ACHN (cell line): ENCODE results near the gene KCND2.
A peak's percentile ranks its signal among the peaks of the same experiment; 100 is the strongest.

Source experiments
- DNase-seq: peaks from one replicate; pipeline ENCODE4 v3.0.0-alpha.2; 2015
- in situ Hi-C: cut with HindIII; loops from 2 replicates; pipeline ENCODE4 v1.10.0; 2017; ENCODE audit warnings: low sequenced_read_pairs, low pct_ligation_motif_present, low pct_unique_long_range_greater_than_20kb

The KCND2 gene

GRCh38 chr7:120714945-120715344, 442.0 kb downstream of the KCND2 start:
- in situ Hi-C loops = no loop called here
- DNase-seq = peak; percentile 40

DNA sequence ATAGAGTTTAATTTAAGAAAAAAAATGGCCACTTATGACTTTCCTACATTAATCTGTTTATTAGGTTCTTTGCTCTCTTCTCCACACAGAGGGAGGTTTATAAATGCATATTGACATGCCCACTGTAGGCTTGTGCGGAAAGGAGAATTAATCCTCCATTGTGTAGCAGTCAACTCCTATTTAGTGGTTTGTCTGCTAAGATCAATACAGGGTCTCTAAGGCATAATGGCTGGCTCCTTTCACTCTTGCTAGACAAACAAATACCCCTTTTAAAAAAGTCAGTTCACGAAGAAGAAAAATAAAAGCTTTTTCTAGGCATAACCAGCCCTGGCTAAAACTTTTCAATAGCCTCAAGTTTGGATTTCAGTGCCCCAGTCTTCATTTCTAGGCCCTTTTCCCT, 443.3 kb downstream of the KCND2 start:
- in situ Hi-C loops = no loop called here
- DNase-seq = no peak

GRCh38 chr7:120717166-120717565, 444.2 kb downstream of the KCND2 start:
- in situ Hi-C loops = no loop called here
- no peak for DNase-seq

DNA sequence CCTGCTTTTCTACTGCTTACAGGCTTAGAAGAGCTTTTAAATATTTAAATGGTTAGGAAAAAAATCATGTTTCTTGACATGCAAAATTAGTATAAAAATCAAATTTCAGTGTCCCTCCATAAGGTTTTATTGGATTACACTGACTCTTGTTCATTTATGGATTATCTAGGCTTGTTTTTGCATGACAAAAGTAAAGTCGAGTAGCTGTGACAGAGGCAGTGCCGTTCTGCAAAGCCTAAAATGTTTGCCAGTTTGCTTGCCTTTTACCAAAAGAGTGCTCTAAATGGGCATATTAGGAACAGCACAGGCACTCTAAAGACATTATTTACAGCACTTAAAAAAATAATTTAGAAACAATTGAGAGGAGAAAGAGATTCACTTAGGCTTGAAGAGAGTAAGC, 445.4 kb downstream of the KCND2 start:
- in situ Hi-C loops = no loop called here
- DNase-seq = no peak

GRCh38 chr7:120720317-120720716, 447.3 kb downstream of the KCND2 start:
- in situ Hi-C loops = no loop called here
- DNase-seq = no peak

DNA sequence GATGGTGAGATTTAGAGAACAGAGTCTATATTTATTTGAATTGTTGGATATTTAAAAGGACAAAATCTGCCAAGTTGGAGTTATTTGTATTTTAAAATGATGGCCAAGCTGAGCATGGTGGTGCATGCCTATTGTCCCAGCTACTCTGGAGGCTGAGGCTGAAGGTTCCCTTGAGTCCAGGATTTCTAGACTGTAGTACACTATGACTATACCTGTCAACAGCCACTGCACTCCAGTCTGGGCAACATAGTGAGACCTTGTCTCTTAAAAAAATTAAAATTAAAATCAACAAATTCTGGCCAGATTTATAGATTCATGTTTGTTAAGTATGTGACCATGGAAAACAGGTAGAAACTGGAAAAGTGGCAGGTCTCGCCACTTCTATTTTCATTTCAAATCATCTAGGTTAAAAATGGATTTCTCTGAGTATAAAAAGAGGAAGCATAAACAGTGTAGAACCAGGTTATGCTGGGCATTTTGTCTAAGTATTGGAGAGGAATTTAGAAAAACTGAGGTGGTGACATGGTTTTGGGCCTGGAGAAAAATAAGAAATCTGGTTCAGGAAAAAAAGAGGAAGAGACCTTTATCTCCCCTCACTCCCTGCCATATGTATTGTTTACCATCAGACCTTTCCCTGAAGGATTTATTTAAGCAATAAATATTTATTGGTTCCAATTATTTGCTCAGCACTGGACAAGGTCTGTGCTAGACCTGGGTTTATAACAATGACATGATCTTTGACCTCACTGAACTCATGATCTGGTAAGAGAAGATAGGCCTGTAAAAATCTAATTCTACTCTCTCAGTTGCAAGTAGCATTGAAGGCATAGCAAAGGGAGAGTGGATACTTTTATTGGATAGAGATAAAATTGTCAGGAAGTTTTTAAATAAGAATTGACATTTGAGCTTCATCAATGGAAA, 450.8 kb downstream of the KCND2 start:
- in situ Hi-C loops = no loop called here
- no peak for DNase-seq

- in situ Hi-C loops = no loop called here
- DNase-seq = no peak
These were observed 451.5 kb downstream of the KCND2 start for GRCh38 chr7:120724448-120724847.

DNA sequence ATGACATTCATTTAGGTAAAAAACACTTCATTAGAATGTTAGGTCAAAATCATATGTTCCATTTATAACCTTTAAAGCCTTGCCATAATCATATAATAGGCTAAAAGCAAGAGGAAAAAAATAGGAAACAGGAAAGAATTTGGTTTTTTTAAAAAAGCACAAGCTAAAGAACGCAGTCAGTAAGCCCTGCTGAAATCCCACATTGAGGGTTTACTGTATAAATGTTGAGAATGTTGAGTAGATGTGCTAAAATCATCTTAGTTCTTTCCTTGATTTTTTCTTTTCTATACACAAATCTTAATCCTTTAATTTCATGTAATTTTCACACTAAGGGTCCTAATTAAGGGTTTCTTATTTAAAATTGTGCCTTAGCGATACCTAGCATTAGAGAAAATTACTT, 452.0 kb downstream of the KCND2 start:
- no peak for DNase-seq
- in situ Hi-C loops = no loop called here

- peak; percentile 74 for DNase-seq
- in situ Hi-C loops = no loop called here
These were observed 452.5 kb downstream of the KCND2 start for GRCh38 chr7:120725376-120726039.

DNA sequence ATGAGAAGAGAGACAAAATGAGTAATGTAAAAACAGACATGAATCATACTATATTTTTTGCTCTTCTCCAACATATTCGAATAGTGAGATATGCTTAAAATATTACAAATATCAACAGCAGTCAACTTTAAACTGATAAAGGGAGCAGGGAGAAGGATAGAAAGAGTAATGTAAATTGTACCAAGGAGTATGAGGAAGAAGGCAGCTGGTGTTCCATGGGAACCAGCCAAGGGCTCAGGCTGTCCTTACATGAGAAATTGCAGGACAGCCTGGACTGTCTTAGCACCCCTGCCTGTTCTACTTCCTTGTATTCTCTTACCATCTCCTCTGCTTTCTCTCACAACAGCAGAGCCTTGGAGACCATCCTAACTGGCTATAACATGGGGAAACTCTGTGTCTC, 456.3 kb downstream of the KCND2 start:
- DNase-seq = no peak
- in situ Hi-C loops = no loop called here

DNA sequence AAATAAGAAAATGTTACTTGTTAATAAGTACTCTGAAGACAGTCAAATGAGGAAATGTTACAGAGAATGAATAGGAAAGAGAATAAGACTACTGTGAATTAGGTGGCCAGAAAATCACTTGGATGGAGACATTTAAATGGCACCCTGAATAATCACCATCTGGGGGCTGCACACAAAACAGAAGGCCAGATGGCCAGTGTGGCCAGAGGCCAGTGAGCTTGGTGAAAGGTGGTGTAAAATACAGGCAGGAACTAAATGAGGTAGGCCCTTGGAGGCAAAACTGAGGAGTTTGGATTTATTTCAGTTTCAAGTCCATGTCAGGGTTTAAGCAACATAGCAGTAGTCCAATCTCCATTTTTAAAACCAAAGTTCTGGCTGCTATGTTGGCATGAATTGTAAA, 458.3 kb downstream of the KCND2 start:
- in situ Hi-C loops = no loop called here
- no peak for DNase-seq

DNA sequence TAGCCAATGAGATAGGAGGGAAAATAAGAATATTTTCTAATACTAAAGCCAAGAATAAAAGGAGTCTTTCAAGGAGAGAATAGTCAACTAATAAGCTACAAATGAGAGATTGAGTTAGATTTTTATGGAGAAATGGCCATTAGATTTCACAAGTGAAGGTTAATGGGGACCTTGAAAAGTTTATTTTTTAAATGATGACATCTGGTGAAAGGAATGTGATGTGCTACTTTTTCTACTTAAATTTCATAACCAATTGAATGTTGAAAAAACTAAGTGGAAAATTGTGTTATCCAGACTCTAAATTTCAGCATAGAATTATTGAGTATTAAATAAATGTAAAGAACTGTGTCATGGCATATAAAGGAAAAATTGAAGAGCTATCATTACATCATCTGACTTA, 459.3 kb downstream of the KCND2 start:
- in situ Hi-C loops = no loop called here
- DNase-seq = no peak

DNA sequence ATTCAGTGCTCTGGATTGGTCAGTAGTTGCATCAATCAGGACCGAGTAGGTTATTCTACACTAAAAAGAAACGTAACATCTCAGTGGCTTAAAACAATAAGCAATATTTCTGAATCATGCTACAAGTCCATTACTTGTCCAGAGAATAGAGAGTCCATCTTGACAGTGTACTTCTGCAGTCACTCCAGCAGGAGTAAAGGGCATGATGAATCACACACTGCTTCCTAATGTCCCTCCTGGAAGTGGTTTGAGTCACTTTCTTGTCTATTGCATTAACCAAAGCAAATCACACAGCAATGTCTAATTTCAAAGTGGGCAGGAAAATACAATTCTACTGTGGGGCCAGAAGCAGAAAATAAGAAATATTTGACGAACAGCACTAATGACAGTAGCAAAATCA, 460.2 kb downstream of the KCND2 start:
- DNase-seq = peak; percentile 82
- in situ Hi-C loops = no loop called here

- in situ Hi-C loops = no loop called here
- DNase-seq = no peak
These were observed 460.9 kb downstream of the KCND2 start for GRCh38 chr7:120733835-120734234.

- DNase-seq = no peak
- in situ Hi-C loops = no loop called here
These were observed 462.8 kb downstream of the KCND2 start for GRCh38 chr7:120735791-120736190.

GRCh38 chr7:120738816-120739215, 465.8 kb downstream of the KCND2 start:
- no peak for DNase-seq
- in situ Hi-C loops = no loop called here

GRCh38 chr7:120740348-120740747, 467.4 kb downstream of the KCND2 start:
- peak; percentile 19 for DNase-seq
- in situ Hi-C loops = no loop called here

DNA sequence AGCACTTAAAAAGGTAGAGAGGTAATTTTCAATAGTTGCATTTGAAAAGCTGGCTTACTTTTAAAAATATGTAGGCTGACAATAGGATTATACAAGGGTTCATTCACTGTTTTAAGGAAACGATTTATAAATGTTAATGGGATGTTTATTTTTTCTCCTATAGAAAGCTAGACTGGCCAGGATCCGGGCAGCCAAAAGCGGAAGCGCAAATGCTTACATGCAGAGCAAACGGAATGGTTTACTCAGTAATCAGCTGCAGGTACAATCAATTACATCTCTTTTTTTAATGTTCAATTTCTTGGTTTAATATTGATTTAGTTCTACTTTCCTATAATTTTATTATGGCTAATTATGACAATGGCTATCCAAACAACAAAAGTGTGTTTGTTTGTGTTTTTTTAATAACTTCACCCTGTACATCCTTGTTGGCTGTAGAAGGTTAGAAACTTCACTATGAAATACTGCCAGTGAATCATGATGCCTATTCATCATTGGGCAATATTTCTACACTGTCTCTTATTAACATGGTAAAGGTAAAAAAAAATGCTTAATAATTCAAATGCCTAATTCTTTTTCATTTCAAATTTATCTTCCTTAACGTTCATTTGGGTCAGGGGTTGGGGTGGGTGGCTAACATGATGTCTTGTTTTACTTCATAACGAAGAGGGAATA, 468.5 kb downstream of the KCND2 start:
- DNase-seq = no peak
- in situ Hi-C loops = no loop called here

DNA sequence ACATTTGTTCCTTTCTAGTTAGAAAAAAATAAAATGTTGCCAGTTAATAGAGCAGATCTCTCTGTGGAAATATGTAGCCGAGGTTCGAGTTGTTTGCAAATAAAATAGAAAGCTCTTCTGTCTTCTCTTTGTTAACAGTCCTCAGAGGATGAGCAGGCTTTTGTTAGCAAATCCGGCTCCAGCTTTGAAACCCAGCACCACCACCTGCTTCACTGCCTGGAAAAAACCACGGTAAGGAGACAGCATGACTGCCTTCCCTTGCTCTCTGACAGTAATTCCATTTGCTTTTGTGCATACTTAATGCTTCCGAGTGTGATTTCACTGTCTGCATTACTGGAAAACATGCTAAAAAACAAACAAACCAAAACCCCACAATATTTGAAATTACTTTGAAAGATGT, 469.4 kb downstream of the KCND2 start:
- in situ Hi-C loops = no loop called here
- DNase-seq = no peak
